HG03139 (cell line): Measurements from ENCODE around the gene CT45A3.
"Not testable (repeated sequence)": the region's sequence is repeated elsewhere in the genome, so short reads cannot be mapped to it uniquely, and the experiment has no call there.

Experiments used
- ATAC-seq: cut with Tn5 transposase; IDR thresholded peaks from one replicate; pipeline ENCODE4 v1.9.1; 2021; ENCODE audit not compliant: unreplicated experiment

The CT45A3 gene, protein sequence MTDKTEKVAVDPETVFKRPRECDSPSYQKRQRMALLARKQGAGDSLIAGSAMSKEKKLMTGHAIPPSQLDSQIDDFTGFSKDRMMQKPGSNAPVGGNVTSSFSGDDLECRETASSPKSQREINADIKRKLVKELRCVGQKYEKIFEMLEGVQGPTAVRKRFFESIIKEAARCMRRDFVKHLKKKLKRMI

DNA sequence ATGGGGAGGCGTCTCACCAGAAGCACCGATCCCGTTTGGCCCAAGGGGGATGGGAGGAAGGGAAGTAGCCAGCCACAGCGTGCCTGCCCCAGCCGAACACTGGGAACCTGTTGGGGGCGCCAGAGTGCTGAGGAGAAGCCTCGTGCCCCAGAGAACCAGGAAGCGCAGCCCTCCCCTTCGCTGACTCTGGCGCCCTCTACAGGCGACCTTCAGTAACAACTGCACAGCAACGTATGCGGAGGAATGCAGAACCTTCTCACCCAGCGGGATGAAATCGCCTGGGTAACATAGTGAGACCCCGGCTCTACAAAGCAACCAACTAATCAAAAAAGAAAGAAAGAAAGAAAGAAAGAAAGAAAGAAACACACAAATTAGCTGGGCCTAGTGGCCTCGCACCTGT lies at the start of gene CT45A3:
Gene CT45A3, minus strand, starts transcription at position 101 of the 400 bp plus-strand sequence. CDS start 3,747 bp downstream, outside the sequence.
- ATAC-seq, result not testable (repeated sequence)

- not testable (repeated sequence) for ATAC-seq
These were observed 34.7 kb upstream of the CT45A3 start, which contains the start of gene CT45A6 for GRCh38 chrX:135802687-135803086. CT45A6 (minus strand) TSS chrX:135802787; CDS start chrX:135798993, 3,794 bp downstream.

DNA sequence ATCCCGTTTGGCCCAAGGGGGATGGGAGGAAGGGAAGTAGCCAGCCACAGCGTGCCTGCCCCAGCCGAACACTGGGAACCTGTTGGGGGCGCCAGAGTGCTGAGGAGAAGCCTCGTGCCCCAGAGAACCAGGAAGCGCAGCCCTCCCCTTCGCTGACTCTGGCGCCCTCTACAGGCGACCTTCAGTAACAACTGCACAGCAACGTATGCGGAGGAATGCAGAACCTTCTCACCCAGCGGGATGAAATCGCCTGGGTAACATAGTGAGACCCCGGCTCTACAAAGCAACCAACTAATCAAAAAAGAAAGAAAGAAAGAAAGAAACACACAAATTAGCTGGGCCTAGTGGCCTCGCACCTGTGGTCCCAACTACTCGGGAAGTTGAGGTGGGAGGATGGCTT lies 17.4 kb upstream of the CT45A3 start, which contains the start of gene CT45A5:
Gene CT45A5, minus strand, starts transcription at position 101 of the 400 bp plus-strand sequence. CDS start 3,774 bp downstream, outside the sequence.
- ATAC-seq, result not testable (repeated sequence)

- not testable (repeated sequence) for ATAC-seq
These were observed 23.3 kb downstream of the CT45A3 start for GRCh38 chrX:135744739-135745138.

GRCh38 chrX:135741192-135741715 lies 26.7 kb downstream of the CT45A3 start:
- no peak for ATAC-seq

GRCh38 chrX:135740681-135741149 lies 27.3 kb downstream of the CT45A3 start:
- ATAC-seq, result peak; percentile 63

- ATAC-seq, result no peak
These were observed 30.5 kb downstream of the CT45A3 start for GRCh38 chrX:135737366-135738071.

DNA sequence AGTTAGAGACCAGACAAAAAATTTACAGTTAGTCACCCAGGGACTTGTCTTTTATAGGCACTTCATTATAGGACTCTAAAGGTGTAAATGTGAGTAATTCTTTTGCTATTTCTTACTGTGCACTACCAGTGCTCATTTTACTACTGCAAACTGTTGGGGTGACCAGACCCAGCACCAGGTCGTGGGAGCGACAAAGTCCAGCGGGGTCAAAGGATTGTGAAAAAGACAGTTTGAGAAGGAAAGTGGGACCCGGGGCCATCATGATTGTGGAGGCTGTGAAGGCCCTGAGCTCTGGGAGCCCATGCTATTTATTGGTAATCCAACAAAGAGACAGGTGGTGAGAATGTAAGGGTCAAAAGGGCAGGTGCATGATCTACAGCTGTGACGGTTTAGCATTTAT lies 33.3 kb downstream of the CT45A3 start:
- ATAC-seq, result not testable (repeated sequence)

- no peak for ATAC-seq
These were observed 54.2 kb downstream of the CT45A3 start for GRCh38 chrX:135713795-135714194.

GRCh38 chrX:135713183-135713689 lies 54.8 kb downstream of the CT45A3 start, which contains the start of gene CT45A1:
CT45A1 (plus strand) TSS chrX:135713639; CDS start chrX:135718941, 5,302 bp downstream.
- ATAC-seq, result not testable (repeated sequence)
